Heart right ventricle (tissue), 16 donors: ENCODE measurements around the gene C16orf89. TPM values are rescaled to one million over a fixed set of nuclear protein-coding genes. Genes with fewer than 3 reads are reported as not detected.

Experiments
- ATAC-seq, 8 donors: fragments of 200-7000 bp; cut with Tn5 transposase; one replicate each; pipeline ENCODE4 v1.9.1; 2020; ENCODE audit warnings: mild to moderate bottlenecking in 8 of 8, moderate library complexity in 8 of 8, moderate number of reproducible peaks in 1 of 8
- DNase-seq, 2 donors: peaks; one replicate each; pipeline ENCODE4 v3.0.0-alpha.2; 2020
- H3K27ac ChIP-seq, 10 donors: fragments of 200-600 bp; sonication (generic) in 2 of 10; one replicate each; pipeline versions ENCODE4 v1.5.0 to v1.8.0; 2020 to 2022; ENCODE audit warnings: mild to moderate bottlenecking in 3 of 10
- H3K27me3 ChIP-seq, 7 donors: fragments of 200-600 bp; one replicate each; pipeline ENCODE4 v1.8.0; 2021 to 2022; ENCODE audit warnings: mild to moderate bottlenecking in 2 of 7
- H3K36me3 ChIP-seq, 9 donors: fragments of 200-600 bp; sonication (generic) in 1 of 9; one replicate each; pipeline versions ENCODE4 v1.5.0 to v1.8.0; 2020 to 2022; ENCODE audit warnings: mild to moderate bottlenecking in 2 of 9
- H3K4me1 ChIP-seq, 9 donors: fragments of 200-600 bp; sonication (generic) in 1 of 9; one replicate each; pipeline versions ENCODE4 v1.5.0 to v1.8.0; 2020 to 2022; ENCODE audit warnings: mild to moderate bottlenecking in 4 of 9
- H3K4me3 ChIP-seq, 10 donors: fragments of 200-600 bp; sonication (generic) in 2 of 10; one replicate each; pipeline versions ENCODE4 v1.5.0 to v1.8.0; 2020 to 2022; ENCODE audit warnings: mild to moderate bottlenecking in 7 of 10, moderate library complexity in 2 of 10
- H3K9me3 ChIP-seq, 11 donors: fragments of 200-600 bp in 10 of 11; sonication (generic) in 2 of 11; one replicate each; pipeline versions ENCODE4 v1.5.0 to v1.8.0; 2013 to 2022; ENCODE audit warnings: mild to moderate bottlenecking in 2 of 11, control low read depth in 1 of 11, moderate library complexity in 1 of 11
- WGBS, 2 donors: extraction: QIAGEN DNeasy Blood & Tissue Kit; methylation state at CpG; one replicate each; pipeline ENCODE4 v1.1.7; 2013; ENCODE audit warnings: inconsistent platforms in 1 of 2; 5-methylcytosine and 5-hydroxymethylcytosine counted together
- intact Hi-C, 10 donors: fragments of 100-400 bp; cut with DNase I; formaldehyde crosslinking; loops; one replicate each; pipeline versions ENCODE4 v1.11.1 to v1.14.2; 2022
- polyA plus RNA-seq, 2 donors: library from polyadenylated mRNA; stranded (reverse); fragments of 200-250 nt; gene quantifications; one replicate each; pipeline ENCODE4 v1.2.3, GENCODE V29; 2013
- total RNA-seq, 10 donors: library from RNA; stranded (reverse); fragmentation: NEBNext Ultra II Directional in 3 of 10; extraction: Animal tissue kit (Norgen Biotek cat#: 25700) in 3 of 10; gene quantifications; one replicate each; pipeline versions ENCODE4 v1.2.1 to v1.2.4, GENCODE V29; 2021 to 2023
- TF ChIP-seq, protein P1 (sequence below), 9 donors: fragments of 200-600 bp; sonication (generic) in 2 of 9; IDR thresholded peaks; one replicate each; pipeline versions ENCODE4 v1.5.0 to v1.8.0; 2021 to 2022; ENCODE audit warnings: antibody characterized with exemption in 9 of 9, mild to moderate bottlenecking in 5 of 9, moderate library complexity in 1 of 9
- donor health status: Arrhythmogenic right ventricular cardiomyopathy.
- donor health status: ischemic (EF 13 %, LVEDD 7.1; RV severe dilation, severe dysfunction).
- donor health status: healthy with polysubstance abuse.
- donor health status: DM: no; HTN: yes; CAD: no.
- donor health status: DM: no; HTN: no; CAD: no.
- donor health status: ischemic (EF 25% LVEDD 6.9; RV normal size, moderate dysfunction).
- donor health status: ischemic (EF 25% LVEDD 5.7; RV mildly dilated, moderate dysfunction).
- donor health status: healthy.
- donor health status: DM: yes; HTN: yes; CAD: no.
- donor health status: Ischemic cardiomyopathy.
- donor health status: ischemic (EF 35%, LVEDD 5.7; RV mildly dilated, moderate dysfunction).
- donor health status: nonischemic (EF 11% LVEDD 7.7; RV severe dilation, severe dysfunction).
- donor health status: DM: yes; HTN: yes; CAD: no.
- donor health status: PGD.
- donor health status: ischemic (EF 29% LVEDD 5.4; RV normal size, mild dysfunction).
- donor health status: nonischemic (EF 23%, LVEDD 6.1; RV moderate dilation, normal function).

Gene C16orf89
- total and polyA plus RNA-seq, 12 donors, result 0.28 to 44.9 (median 5.0) TPM

DNA sequence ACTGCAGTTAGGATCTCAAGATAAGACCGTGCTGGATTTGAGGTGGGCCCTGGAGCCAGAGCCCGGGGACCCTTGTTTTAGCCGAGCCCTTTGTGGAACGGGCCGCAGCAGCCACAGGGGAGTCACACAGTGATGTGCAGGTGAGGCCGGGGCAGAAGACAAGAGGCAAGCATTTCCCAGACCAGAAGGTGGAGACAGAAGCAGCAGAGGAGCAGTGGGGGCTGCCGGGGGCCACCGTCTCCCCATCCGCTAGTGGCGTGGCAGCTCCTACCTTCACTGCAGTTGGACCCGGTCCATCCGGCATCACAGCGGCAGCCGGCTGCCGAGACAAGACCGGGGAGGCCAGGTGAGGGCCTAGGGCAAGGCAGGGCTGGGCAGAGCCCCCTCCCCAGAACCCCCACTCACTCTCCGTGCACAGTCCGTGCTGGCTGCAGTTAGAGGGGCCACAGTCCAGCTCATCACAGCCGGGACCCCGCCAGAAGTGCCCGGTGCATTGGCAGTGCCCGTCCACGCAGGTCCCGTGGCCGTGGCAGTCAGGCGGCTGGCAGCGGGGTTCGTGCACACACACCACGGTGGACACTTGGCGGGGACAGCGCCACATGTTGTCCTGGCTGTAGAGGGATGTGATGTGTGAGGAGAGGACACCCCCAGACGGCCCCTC, 38.1 kb downstream of the C16orf89 start:
- TF ChIP-seq, protein P1, sequence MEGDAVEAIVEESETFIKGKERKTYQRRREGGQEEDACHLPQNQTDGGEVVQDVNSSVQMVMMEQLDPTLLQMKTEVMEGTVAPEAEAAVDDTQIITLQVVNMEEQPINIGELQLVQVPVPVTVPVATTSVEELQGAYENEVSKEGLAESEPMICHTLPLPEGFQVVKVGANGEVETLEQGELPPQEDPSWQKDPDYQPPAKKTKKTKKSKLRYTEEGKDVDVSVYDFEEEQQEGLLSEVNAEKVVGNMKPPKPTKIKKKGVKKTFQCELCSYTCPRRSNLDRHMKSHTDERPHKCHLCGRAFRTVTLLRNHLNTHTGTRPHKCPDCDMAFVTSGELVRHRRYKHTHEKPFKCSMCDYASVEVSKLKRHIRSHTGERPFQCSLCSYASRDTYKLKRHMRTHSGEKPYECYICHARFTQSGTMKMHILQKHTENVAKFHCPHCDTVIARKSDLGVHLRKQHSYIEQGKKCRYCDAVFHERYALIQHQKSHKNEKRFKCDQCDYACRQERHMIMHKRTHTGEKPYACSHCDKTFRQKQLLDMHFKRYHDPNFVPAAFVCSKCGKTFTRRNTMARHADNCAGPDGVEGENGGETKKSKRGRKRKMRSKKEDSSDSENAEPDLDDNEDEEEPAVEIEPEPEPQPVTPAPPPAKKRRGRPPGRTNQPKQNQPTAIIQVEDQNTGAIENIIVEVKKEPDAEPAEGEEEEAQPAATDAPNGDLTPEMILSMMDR (IDR thresholded peaks at IDR 0.05), result no peak
- peak in 1 of 8 donors; percentile 5 for ATAC-seq
- no peak for DNase-seq
- Histone ChIP-seq H3K36me3 (peaks cover 0 to 40% (median 0%) of the 10 kb centered on the region in 9 donors), H3K4me1 (peaks cover 0 to 18% (median 6%) of the 10 kb centered on the region in 9 donors), H3K27ac (no peak overlapping the region), H3K27me3 (no peaks in the 10 kb centered on the region), H3K9me3 (no peaks in the 10 kb centered on the region), H3K4me3 (no peak overlapping the region)
- WGBS, 2 donors, result 94 to 95% methylated on average over 32 of the region's 32 CpGs
- intact Hi-C loops, result no loop called here

DNA sequence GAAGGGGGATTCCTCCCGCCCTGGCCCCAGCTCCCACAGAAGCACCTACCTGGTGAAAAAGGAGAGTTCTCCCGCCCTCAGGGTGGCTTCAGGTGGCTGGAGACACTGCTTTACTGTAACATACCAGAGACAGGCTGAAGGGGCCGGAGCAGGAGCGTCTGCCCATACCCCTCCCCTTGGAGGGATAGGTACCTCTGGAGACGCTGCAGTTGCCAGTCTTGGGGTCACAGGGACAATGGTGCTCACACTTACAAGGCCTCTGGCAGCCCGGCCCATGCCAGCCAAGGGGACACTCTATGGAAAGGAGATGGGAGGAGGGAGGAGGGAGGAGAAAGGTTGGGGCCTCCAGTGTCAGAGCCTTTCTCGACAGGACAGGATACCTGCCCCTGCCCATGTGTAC, 38.7 kb downstream of the C16orf89 start:
- Histone ChIP-seq H3K27ac (no peak overlapping the region), H3K4me1 (peaks cover 0 to 13% (median 0%) of the 10 kb centered on the region in 9 donors), H3K36me3 (peaks cover 0 to 40% (median 0%) of the 10 kb centered on the region in 9 donors), H3K4me3 (no peak overlapping the region), H3K9me3 (no peaks in the 10 kb centered on the region), H3K27me3 (no peaks in the 10 kb centered on the region)
- TF ChIP-seq, protein P1 (IDR thresholded peaks at IDR 0.05), result no peak
- intact Hi-C loops, result no loop called here
- WGBS, 2 donors, result 92 to 96% methylated on average over 7 of the region's 7 CpGs
- ATAC-seq, result peak in 1 of 8 donors; percentile 27
- DNase-seq, result no peak

DNA sequence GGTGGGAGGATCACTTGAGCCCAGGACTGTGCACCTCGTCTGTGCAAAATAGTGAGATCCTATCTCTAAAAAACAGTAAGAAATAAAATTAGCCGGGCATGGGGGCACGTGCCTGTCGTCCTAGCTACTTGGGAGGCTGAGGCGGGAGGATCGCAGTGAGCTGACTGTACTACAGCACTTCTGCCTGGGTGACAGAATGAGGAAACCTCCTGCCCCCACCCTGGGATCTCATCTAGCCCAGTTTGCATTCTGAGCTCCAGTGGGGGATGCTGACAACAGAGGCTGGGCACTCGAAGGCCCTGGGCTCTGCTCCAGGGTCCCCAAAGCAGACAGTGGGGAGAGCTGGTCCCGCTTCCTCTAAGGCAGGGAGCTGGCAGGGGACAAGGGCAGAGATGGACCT, 39.1 kb downstream of the C16orf89 start:
- no peak for DNase-seq
- no peak overlapping the region for H3K27ac ChIP-seq
- intact Hi-C loops, result no loop called here
- H3K9me3 ChIP-seq, result no peaks in the 10 kb centered on the region
- no peak for ATAC-seq
- 90 to 92% methylated on average over 8 of the region's 8 CpGs for WGBS, 2 donors
- peaks cover 0 to 13% (median 0%) of the 10 kb centered on the region in 9 donors for H3K4me1 ChIP-seq
- TF ChIP-seq, protein P1 (IDR thresholded peaks at IDR 0.05), result no peak
- H3K36me3 ChIP-seq, result peaks cover 0 to 40% (median 0%) of the 10 kb centered on the region in 9 donors
- no peak overlapping the region for H3K4me3 ChIP-seq
- no peaks in the 10 kb centered on the region for H3K27me3 ChIP-seq

DNA sequence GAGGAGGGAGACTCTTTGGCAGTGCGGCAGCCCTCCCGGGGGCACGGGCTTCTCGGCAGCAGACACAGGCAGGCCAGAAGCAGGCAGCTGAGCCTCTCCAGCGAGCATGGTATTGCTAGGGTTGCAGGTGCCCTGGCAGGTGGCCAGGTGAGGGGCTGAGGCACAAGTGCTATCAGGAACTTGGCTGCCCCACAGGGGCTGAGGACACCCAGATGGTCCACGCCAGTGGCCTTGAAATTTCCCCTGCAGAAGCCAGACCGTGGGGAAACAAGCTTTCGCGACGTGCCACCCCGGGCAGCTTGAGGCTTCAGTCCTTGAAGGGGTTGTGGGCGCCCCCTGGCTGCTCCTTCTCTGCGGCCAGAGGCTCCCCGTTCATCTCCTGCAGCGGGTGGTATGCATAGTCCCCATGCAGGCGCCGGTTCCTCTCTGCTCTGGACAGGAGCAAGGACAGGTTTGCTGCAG, 40.6 kb downstream of the C16orf89 start:
- intact Hi-C loops, result no loop called here
- Histone ChIP-seq H3K9me3 (no peaks in the 10 kb centered on the region), H3K27ac (no peak overlapping the region), H3K27me3 (no peaks in the 10 kb centered on the region), H3K4me1 (peaks cover 0 to 13% (median 0%) of the 10 kb centered on the region in 9 donors), H3K4me3 (no peak overlapping the region), H3K36me3 (peaks cover 0 to 30% (median 0%) of the 10 kb centered on the region in 9 donors)
- WGBS, 2 donors, result 37 to 38% methylated on average over 17 of the region's 17 CpGs
- TF ChIP-seq, protein P1 (IDR thresholded peaks at IDR 0.05), result peak in 8 of 9 donors; percentile 11 to 56 (median 37)
- ATAC-seq (peak in 6 of 8 donors; percentile 18 to 69 (median 49)), DNase-seq (peak; percentile 33 to 46)
